IMR-90 (cell line): Measurements from ENCODE around the gene TBCA. TPM values are rescaled to one million over a fixed set of nuclear protein-coding genes. Genes with fewer than 3 reads are reported as not detected.

Experiments used
- ATAC-seq: fragments of 200-7000 bp; cut with Tn5 transposase; 2 replicates; pipeline ENCODE4 v1.9.1; 2020; ENCODE audit warnings: low read depth, mild to moderate bottlenecking, moderate library complexity
- BruUV-seq: library from RNA; stranded (reverse); fragments of 400-500 nt; replicated peaks from 2 replicates; lab custom pipeline; 2021; lab: Mats Ljungman, UMichigan
- CTCF ChIA-PET: fragments of 300-600 bp; formaldehyde crosslinking; extraction: SDS; loops from one replicate; lab custom pipeline; 2021; ENCODE audit warnings: antibody characterized with exemption; lab: Yijun Ruan, JAX
- POLR2A ChIA-PET: fragments of 300-600 bp; sonication (Branson Sonifier 250); formaldehyde crosslinking; loops from one replicate; lab custom pipeline; 2022; ENCODE audit warnings: antibody characterized with exemption; ENCODE audit not compliant: unreplicated experiment; lab: Charles Lee
- DNase-seq: peaks from one replicate; pipeline ENCODE4 v3.0.0; 2013
- H2AFZ ChIP-seq: replicated peaks from 2 replicates; pipeline ENCODE3; 2013; ENCODE audit warnings: low read length, mild to moderate bottlenecking; ENCODE audit not compliant: poor library complexity
- H2AK5ac ChIP-seq: 2 replicates; pipeline ENCODE4 v1.6.1; 2013; ENCODE audit warnings: low read depth, low read length, inconsistent platforms
- H2AK9ac ChIP-seq: replicated peaks from 2 replicates; pipeline ENCODE3; 2013; ENCODE audit warnings: mild to moderate bottlenecking, low read depth, low read length, moderate library complexity; ENCODE audit not compliant: poor library complexity
- H2BK120ac ChIP-seq: 2 replicates; pipeline ENCODE4 v1.6.1; 2013; ENCODE audit warnings: low read depth, low read length, inconsistent platforms
- H2BK15ac ChIP-seq: 3 replicates; pipeline ENCODE4 v1.6.1; 2013; ENCODE audit warnings: low read depth, low read length, inconsistent platforms
- H2BK20ac ChIP-seq: 2 replicates; pipeline ENCODE4 v1.6.1; 2013; ENCODE audit warnings: low read depth, mild to moderate bottlenecking, inconsistent platforms, low read length, moderate library complexity
- H2BK5ac ChIP-seq: 2 replicates; pipeline ENCODE4 v1.6.1; 2013; ENCODE audit warnings: mild to moderate bottlenecking, low read depth, low read length, inconsistent platforms; ENCODE audit not compliant: poor library complexity, severe bottlenecking
- H3K14ac ChIP-seq: replicated peaks from 2 replicates; pipeline ENCODE4 v1.6.1; 2013; ENCODE audit warnings: low read depth, low read length, inconsistent platforms
- H3K18ac ChIP-seq: 2 replicates; pipeline ENCODE4 v1.6.1; 2013; ENCODE audit warnings: low read depth, low read length, control low read depth
- H3K23ac ChIP-seq: 2 replicates; pipeline ENCODE4 v1.6.1; 2013; ENCODE audit warnings: low read depth, low read length, inconsistent platforms
- H3K27ac ChIP-seq: 2 replicates; pipeline ENCODE4 v1.5.1; 2013; ENCODE audit warnings: mild to moderate bottlenecking, control low read depth, low read length; ENCODE audit not compliant: insufficient read depth
- H3K27me3 ChIP-seq: 2 replicates; pipeline ENCODE4 v1.6.1; 2013; ENCODE audit warnings: low read length; ENCODE audit not compliant: control insufficient read depth, insufficient read depth
- H3K36me3 ChIP-seq: 2 replicates; pipeline ENCODE4 v1.6.1; 2013; ENCODE audit warnings: low read length, mixed read lengths; ENCODE audit not compliant: control insufficient read depth, insufficient read depth
- H3K4ac ChIP-seq: 2 replicates; pipeline ENCODE4 v1.6.1; 2013; ENCODE audit warnings: low read depth, low read length, inconsistent platforms
- H3K4me1 ChIP-seq: 2 replicates; pipeline ENCODE4 v1.6.1; 2013; ENCODE audit warnings: low read length, mixed read lengths; ENCODE audit not compliant: control insufficient read depth, insufficient read depth
- H3K4me2 ChIP-seq: 2 replicates; pipeline ENCODE4 v1.6.1; 2013; ENCODE audit warnings: low read depth, mild to moderate bottlenecking, control low read depth, low read length, moderate library complexity
- H3K4me3 ChIP-seq: 2 replicates; pipeline ENCODE4 v1.5.1; 2013; ENCODE audit warnings: low read depth, mild to moderate bottlenecking, control low read depth, low read length, moderate library complexity; ENCODE audit not compliant: insufficient read depth
- H3K56ac ChIP-seq: 2 replicates; pipeline ENCODE4 v1.6.1; 2013; ENCODE audit warnings: low read length, inconsistent platforms; ENCODE audit not compliant: insufficient read depth; ENCODE audit errors: extremely low read depth
- H3K79me1 ChIP-seq, 2 experiments: 2 replicates each; pipeline ENCODE4 v1.6.1; 2013; ENCODE audit warnings: low read length in 2 of 2, inconsistent platforms in 1 of 2, low read depth in 1 of 2
- H3K9ac ChIP-seq: 2 replicates; pipeline ENCODE4 v1.6.1; 2013; ENCODE audit warnings: low read depth, low read length, control low read depth
- H3K9me1 ChIP-seq: 2 replicates; pipeline ENCODE4 v1.6.1; 2013; ENCODE audit warnings: low read length, inconsistent platforms; ENCODE audit not compliant: insufficient read depth
- H3K9me3 ChIP-seq: 2 replicates; pipeline ENCODE4 v1.6.1; 2013; ENCODE audit warnings: low read length; ENCODE audit not compliant: control insufficient read depth, insufficient read depth
- H4K20me1 ChIP-seq: 2 replicates; pipeline ENCODE4 v1.6.1; 2013; ENCODE audit warnings: low read length, inconsistent platforms; ENCODE audit not compliant: insufficient read depth
- H4K5ac ChIP-seq: 2 replicates; pipeline ENCODE4 v1.6.1; 2013; ENCODE audit warnings: mild to moderate bottlenecking, low read depth, low read length, control low read depth
- H4K8ac ChIP-seq, 2 experiments: 2 replicates each; pipeline ENCODE4 v1.6.1; 2013; ENCODE audit warnings: low read depth in 2 of 2, low read length in 2 of 2, control low read depth in 1 of 2, inconsistent platforms in 1 of 2
- H4K91ac ChIP-seq: 2 replicates; pipeline ENCODE4 v1.6.1; 2013; ENCODE audit warnings: low read depth, low read length, inconsistent platforms; ENCODE audit not compliant: insufficient read depth
- BHLHE40 ChIP-seq: fragments of 150-350 bp; IDR thresholded peaks from 2 replicates; pipeline ENCODE4 v1.6.1; 2016; ENCODE audit warnings: mild to moderate bottlenecking, low read depth, low read length
- CEBPB ChIP-seq: IDR thresholded peaks from 2 replicates; pipeline ENCODE4 v1.6.1; 2012; ENCODE audit warnings: low read depth, low read length, improper control_type of control experiment
- CHD1 ChIP-seq: IDR thresholded peaks from 2 replicates; pipeline ENCODE4 v1.6.1; 2012; ENCODE audit warnings: low read depth, low read length, improper control_type of control experiment
- CTCF ChIP-seq: conservative IDR thresholded peaks from 2 replicates; pipeline ENCODE4 v1.5.1; 2012; ENCODE audit warnings: mild to moderate bottlenecking, low read depth, low read length, improper control_type of control experiment
- ELK1 ChIP-seq: fragments of 150-350 bp; IDR thresholded peaks from 2 replicates; pipeline ENCODE4 v1.6.1; 2016; ENCODE audit warnings: low read depth, mild to moderate bottlenecking, low read length, moderate library complexity, borderline replicate concordance
- FOS ChIP-seq: fragments of 150-350 bp; IDR thresholded peaks from 2 replicates; pipeline ENCODE4 v1.6.1; 2016; ENCODE audit warnings: low read depth, low read length
- MAFK ChIP-seq: IDR thresholded peaks from 2 replicates; pipeline ENCODE4 v1.6.1; 2012; ENCODE audit warnings: low read depth, low read length, improper control_type of control experiment
- MAZ ChIP-seq: IDR thresholded peaks from 2 replicates; pipeline ENCODE4 v1.6.1; 2012; ENCODE audit warnings: low read depth, mild to moderate bottlenecking, low read length, improper control_type of control experiment, moderate library complexity, borderline replicate concordance
- MXI1 ChIP-seq: IDR thresholded peaks from 2 replicates; pipeline ENCODE4 v1.6.1; 2012; ENCODE audit warnings: low read depth, mild to moderate bottlenecking, low read length, moderate library complexity, borderline replicate concordance
- NFE2L2 ChIP-seq: fragments of 150-350 bp; IDR thresholded peaks from 2 replicates; pipeline ENCODE4 v1.6.1; 2016; ENCODE audit warnings: low read depth, mild to moderate bottlenecking, low read length
- POLR2A ChIP-seq: IDR thresholded peaks from 2 replicates; pipeline ENCODE4 v1.6.1; 2012; ENCODE audit warnings: mild to moderate bottlenecking, low read depth, low read length
- RAD21 ChIP-seq: IDR thresholded peaks from 2 replicates; pipeline ENCODE4 v1.6.1; 2012; ENCODE audit warnings: low read length, improper control_type of control experiment
- RCOR1 ChIP-seq: IDR thresholded peaks from 2 replicates; pipeline ENCODE4 v1.6.1; 2012; ENCODE audit warnings: mild to moderate bottlenecking, low read length, improper control_type of control experiment; ENCODE audit not compliant: insufficient replicate concordance
- RFX5 ChIP-seq: IDR thresholded peaks from 2 replicates; pipeline ENCODE4 v1.8.0; 2012; ENCODE audit warnings: low read depth, mild to moderate bottlenecking, low read length, moderate library complexity
- SMC3 ChIP-seq: fragments of 150-350 bp; IDR thresholded peaks from 2 replicates; pipeline ENCODE4 v1.6.1; 2016; ENCODE audit warnings: low read depth, mild to moderate bottlenecking, antibody characterized with exemption, low read length, moderate library complexity
- USF2 ChIP-seq: fragments of 150-350 bp; IDR thresholded peaks from 2 replicates; pipeline ENCODE4 v1.6.1; 2017; ENCODE audit warnings: mild to moderate bottlenecking, antibody characterized with exemption, low read length, low read depth
- WGBS, 2 experiments: methylation state at CpG; one replicate each; pipeline versions ENCODE4 v1.1.5 to v1.1.7; 2013; ENCODE audit warnings: missing lambda C conversion rate in 2 of 2; ENCODE audit not compliant: insufficient read length in 1 of 2; ENCODE audit errors: extremely low coverage in 2 of 2; 5-methylcytosine and 5-hydroxymethylcytosine counted together
- dilution Hi-C: fragments of 300-500 bp; cut with HindIII; formaldehyde crosslinking; loops from one replicate; pipeline ENCODE4 v1.14.3; 2018; ENCODE audit warnings: low sequenced_read_pairs; ENCODE audit not compliant: unreplicated experiment
- in situ Hi-C: fragments of 300-500 bp; cut with MboI; formaldehyde crosslinking; loops from 3 replicates; pipeline ENCODE4 v1.14.3; 2019; ENCODE audit warnings: low sequenced_read_pairs, inconsistent platforms, mixed read lengths
- intact Hi-C: fragments of 100-400 bp; cut with micrococcal nuclease; formaldehyde crosslinking; loops from 2 replicates; pipeline ENCODE4 v1.10.0; 2022
- polyA plus RNA-seq, 3 experiments: library from polyadenylated mRNA; depleted of rRNA; stranded (reverse); fragments of >200 nt; gene quantifications; 2 replicates each; pipeline ENCODE4 v1.2.3, GENCODE V29; 2012; ENCODE audit warnings: low replicate concordance in 1 of 3
- total RNA-seq: library from RNA; depleted of rRNA; stranded (reverse); fragments of >200 nt; gene quantifications from 2 replicates; pipeline ENCODE4 v1.2.3, GENCODE V29; 2012

The TBCA gene
- total and polyA plus RNA-seq, 2 of the 4 experiments (the other 2 are of a cell fraction), result 6.1 to 137 TPM

GRCh38 chr5:77734885-77735284, 41.3 kb downstream of the TBCA start:
- DNase-seq (no peak), ATAC-seq (no peak)
- intact Hi-C loops (no loop called here), in situ Hi-C loops (no loop called here), dilution Hi-C loops (no loop called here)
- Histone ChIP-seq H3K4me2 (no peak overlapping the region), H3K56ac (no peak overlapping the region), H3K9me1 (no peaks in the 10 kb centered on the region), H2AK9ac (no peak overlapping the region), H2BK120ac (no peak overlapping the region), H3K23ac (no peak overlapping the region), H3K79me1 (peaks cover 40 to 56% of the 10 kb centered on the region in 2 experiments), H3K4ac (no peak overlapping the region), H3K14ac (no peak overlapping the region), H3K18ac (no peak overlapping the region), H2BK20ac (no peak overlapping the region), H3K4me1 (no peaks in the 10 kb centered on the region), H4K5ac (no peak overlapping the region), H4K8ac (no peak overlapping the region), H3K36me3 (peaks cover 2% of the 10 kb centered on the region), H4K91ac (no peak overlapping the region), H2BK15ac (no peak overlapping the region), H2AFZ (no peak overlapping the region), H4K20me1 (peaks cover 32% of the 10 kb centered on the region; the same call in 1 of the 2 replicates), H3K4me3 (no peak overlapping the region), H3K27ac (no peak overlapping the region), H3K27me3 (no peaks in the 10 kb centered on the region), H2BK5ac (no peak overlapping the region), H3K9me3 (no peaks in the 10 kb centered on the region; the same call in 1 of the 2 replicates), H3K9ac (no peak overlapping the region), H2AK5ac (no peak overlapping the region)
- TF ChIP-seq SMC3, result no peak
- no peak for TF ChIP-seq USF2
- no peak for TF ChIP-seq MAFK
- no peak for TF ChIP-seq NFE2L2
- TF ChIP-seq BHLHE40, result no peak
- no peak for TF ChIP-seq MAZ
- no peak for TF ChIP-seq FOS
- TF ChIP-seq RCOR1, result no peak
- TF ChIP-seq MXI1, result no peak
- TF ChIP-seq CHD1, result no peak
- TF ChIP-seq ELK1, result no peak
- no peak for TF ChIP-seq CTCF
- TF ChIP-seq POLR2A, result no peak
- TF ChIP-seq RFX5, result no peak
- no peak for TF ChIP-seq RAD21
- TF ChIP-seq CEBPB, result no peak
- no CpG with 5 or more reads among the region's 2 CpGs for WGBS, 2 experiments
- ChIA-PET CTCF (no interaction called here), POLR2A (no interaction called here)
- BruUV-seq, result no TSS peak
